ENCODE measurements around the gene DNAAF1. TPM values are rescaled to one million over a fixed set of nuclear protein-coding genes. Genes with fewer than 3 reads are reported as not detected.
"Not testable (repeated sequence)": the region's sequence is repeated elsewhere in the genome, so short reads cannot be mapped to it uniquely, and the experiment has no call there.

The DNAAF1 gene
- total RNA-seq, 1 experiment from 2014 or later, result not detected

- no TSS peak for BruUV-seq (replicated peaks)
- Histone ChIP-seq H3K27me3 (ENCODE audit: control insufficient read depth, insufficient read depth, low read length) (no peaks in the 10 kb centered on the region), H3K27ac (ENCODE audit: low read length) (no peak overlapping the region), H3K9me3 (ENCODE audit: control insufficient read depth, insufficient read depth, low read depth, low read length) (no peaks in the 10 kb centered on the region), H3K4me1 (ENCODE audit: control insufficient read depth, insufficient read depth, low read length) (no peaks in the 10 kb centered on the region), H3K4me3 (ENCODE audit: low read depth in 2 of 2, low read length in 2 of 2) (no peak overlapping the region), H3K36me3 (ENCODE audit: control insufficient read depth, insufficient read depth, low read length) (no peaks in the 10 kb centered on the region)
- POLR2A ChIA-PET, result no interaction called here
- in situ Hi-C loops (cut with HindIII; ENCODE audit: low pct_unique_long_range_greater_than_20kb, low sequenced_read_pairs) (no loop called here), intact Hi-C loops (cut with micrococcal nuclease; ENCODE audit: unreplicated experiment) (no loop called here)
- TF ChIP-seq CTCF (IDR thresholded peaks at IDR 0.05), result no peak
- TF ChIP-seq TCF7L2 (IDR thresholded peaks at IDR 0.05; ENCODE audit: low read depth, low read length), result no peak
- no peak for TF ChIP-seq POLR2AphosphoS5 (IDR thresholded peaks at IDR 0.05; ENCODE audit: low read depth, low read length)
- no peak for TF ChIP-seq SIN3A (IDR thresholded peaks at IDR 0.05; ENCODE audit: borderline replicate concordance, insufficient read depth, low read depth, low read length)
- no peak for TF ChIP-seq REST (IDR thresholded peaks at IDR 0.05; ENCODE audit: insufficient read depth in 1 of 2, low read depth in 2 of 2, low read length in 1 of 2)
- CTCF ChIA-PET, result no interaction called here
- no peak for ATAC-seq
- DNase-seq (ENCODE audit: low read depth, low spot score), result no peak
Observed at GRCh38 chr16:84214451-84215066, 69.5 kb downstream of the DNAAF1 start.

- no peaks in the 10 kb centered on the region for H3K4me1 ChIP-seq (ENCODE audit: control insufficient read depth, insufficient read depth, low read length)
- ChIA-PET POLR2A (no interaction called here), CTCF (no interaction called here)
- no TSS peak for BruUV-seq (replicated peaks)
- H3K9me3 ChIP-seq (ENCODE audit: control insufficient read depth, insufficient read depth, low read depth, low read length), result no peaks in the 10 kb centered on the region
- TF ChIP-seq SIN3A (IDR thresholded peaks at IDR 0.05; ENCODE audit: borderline replicate concordance, insufficient read depth, low read depth, low read length) (no peak), REST (IDR thresholded peaks at IDR 0.05; ENCODE audit: insufficient read depth in 1 of 2, low read depth in 2 of 2, low read length in 1 of 2) (no peak), TCF7L2 (IDR thresholded peaks at IDR 0.05; ENCODE audit: low read depth, low read length) (no peak), CTCF (IDR thresholded peaks at IDR 0.05) (no peak), POLR2AphosphoS5 (IDR thresholded peaks at IDR 0.05; ENCODE audit: low read depth, low read length) (no peak)
- H3K4me3 ChIP-seq (ENCODE audit: low read depth in 2 of 2, low read length in 2 of 2), result no peak overlapping the region
- no peak for DNase-seq (ENCODE audit: low read depth, low spot score)
- H3K27me3 ChIP-seq (ENCODE audit: control insufficient read depth, insufficient read depth, low read length), result no peaks in the 10 kb centered on the region
- H3K27ac ChIP-seq (ENCODE audit: low read length), result no peak overlapping the region
- no peak for ATAC-seq
- in situ Hi-C loops (cut with HindIII; ENCODE audit: low pct_unique_long_range_greater_than_20kb, low sequenced_read_pairs) (no loop called here), intact Hi-C loops (cut with micrococcal nuclease; ENCODE audit: unreplicated experiment) (no loop called here)
- H3K36me3 ChIP-seq (ENCODE audit: control insufficient read depth, insufficient read depth, low read length), result no peaks in the 10 kb centered on the region
Observed at GRCh38 chr16:84215531-84215930, 70.4 kb downstream of the DNAAF1 start.

GRCh38 chr16:84216144-84216543 lies 71.0 kb downstream of the DNAAF1 start:
- H3K9me3 ChIP-seq (ENCODE audit: control insufficient read depth, insufficient read depth, low read depth, low read length); BruUV-seq (replicated peaks); in situ Hi-C loops (cut with HindIII; ENCODE audit: low pct_unique_long_range_greater_than_20kb, low sequenced_read_pairs); DNase-seq (ENCODE audit: low read depth, low spot score); ATAC-seq; intact Hi-C loops (cut with micrococcal nuclease; ENCODE audit: unreplicated experiment); POLR2A ChIA-PET; H3K4me3 ChIP-seq (ENCODE audit: low read depth in 2 of 2, low read length in 2 of 2); H3K4me1 ChIP-seq (ENCODE audit: control insufficient read depth, insufficient read depth, low read length); H3K27ac ChIP-seq (ENCODE audit: low read length); CTCF ChIA-PET; H3K36me3 ChIP-seq (ENCODE audit: control insufficient read depth, insufficient read depth, low read length); H3K27me3 ChIP-seq (ENCODE audit: control insufficient read depth, insufficient read depth, low read length): not testable (repeated sequence)
